ENCODE results near the gene GCNT2. TPM values are rescaled to one million over a fixed set of nuclear protein-coding genes. Genes with fewer than 3 reads are reported as not detected.

GCNT2 gene
- total RNA-seq, 1 donor from 2014 or later, result 17.2 TPM

GRCh38 chr6:10537726-10538125 is 16.6 kb downstream of the GCNT2 start:
- Histone ChIP-seq H3K4me1 (no peaks in the 10 kb centered on the region), H3K27me3 (no peaks in the 10 kb centered on the region), H3K9me3 (no peaks in the 10 kb centered on the region), H3K27ac (no peak overlapping the region), H3K36me3 (no peaks in the 10 kb centered on the region), H3K4me3 (no peak overlapping the region)
- no peak for DNase-seq (ENCODE audit: extremely low spot score in 2 of 2)
- TF ChIP-seq POLR2A (IDR thresholded peaks at IDR 0.05), result no peak
- TF ChIP-seq, protein P1, sequence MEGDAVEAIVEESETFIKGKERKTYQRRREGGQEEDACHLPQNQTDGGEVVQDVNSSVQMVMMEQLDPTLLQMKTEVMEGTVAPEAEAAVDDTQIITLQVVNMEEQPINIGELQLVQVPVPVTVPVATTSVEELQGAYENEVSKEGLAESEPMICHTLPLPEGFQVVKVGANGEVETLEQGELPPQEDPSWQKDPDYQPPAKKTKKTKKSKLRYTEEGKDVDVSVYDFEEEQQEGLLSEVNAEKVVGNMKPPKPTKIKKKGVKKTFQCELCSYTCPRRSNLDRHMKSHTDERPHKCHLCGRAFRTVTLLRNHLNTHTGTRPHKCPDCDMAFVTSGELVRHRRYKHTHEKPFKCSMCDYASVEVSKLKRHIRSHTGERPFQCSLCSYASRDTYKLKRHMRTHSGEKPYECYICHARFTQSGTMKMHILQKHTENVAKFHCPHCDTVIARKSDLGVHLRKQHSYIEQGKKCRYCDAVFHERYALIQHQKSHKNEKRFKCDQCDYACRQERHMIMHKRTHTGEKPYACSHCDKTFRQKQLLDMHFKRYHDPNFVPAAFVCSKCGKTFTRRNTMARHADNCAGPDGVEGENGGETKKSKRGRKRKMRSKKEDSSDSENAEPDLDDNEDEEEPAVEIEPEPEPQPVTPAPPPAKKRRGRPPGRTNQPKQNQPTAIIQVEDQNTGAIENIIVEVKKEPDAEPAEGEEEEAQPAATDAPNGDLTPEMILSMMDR (IDR thresholded peaks at IDR 0.05), result no peak
- no peak for TF ChIP-seq POLR2AphosphoS5 (IDR thresholded peaks at IDR 0.05; ENCODE audit: insufficient read depth in 1 of 2, low read depth in 1 of 2)
- intact Hi-C loops (cut with DNase I), result no loop called here

DNA sequence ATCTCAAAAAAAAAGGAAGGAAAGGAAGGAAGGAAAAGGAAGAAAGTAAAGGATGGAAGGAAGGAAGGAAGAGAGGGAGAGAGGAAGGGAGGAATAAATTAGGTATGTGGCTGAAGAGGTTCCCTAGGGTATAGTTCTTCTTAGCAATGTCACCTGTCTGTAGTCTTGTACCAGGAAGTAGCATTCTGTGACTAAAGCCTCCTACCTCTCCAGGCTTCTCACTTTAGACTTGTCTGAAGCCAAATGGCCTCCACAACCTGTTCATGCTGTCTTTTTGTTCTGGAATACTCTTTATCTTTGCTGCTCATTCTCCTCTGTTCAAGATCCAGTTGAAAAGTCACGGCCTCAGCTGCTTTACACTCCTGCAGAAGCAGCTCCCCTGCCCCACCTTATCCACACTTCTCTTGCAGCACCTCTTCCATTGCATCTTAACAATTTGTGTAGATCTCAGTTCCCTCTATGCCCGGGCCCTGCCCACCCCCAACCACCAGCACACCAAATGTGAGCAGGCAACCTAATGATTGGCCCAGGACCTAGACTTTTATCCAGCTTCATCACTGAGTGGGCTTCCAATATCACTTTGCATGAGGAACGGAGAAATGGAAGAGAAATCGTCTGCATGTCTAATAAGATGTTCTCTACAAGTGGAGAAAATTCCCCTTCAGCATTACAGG is 19.1 kb downstream of the GCNT2 start:
- Histone ChIP-seq H3K36me3 (no peaks in the 10 kb centered on the region), H3K27ac (no peak overlapping the region), H3K4me3 (no peak overlapping the region), H3K4me1 (no peaks in the 10 kb centered on the region), H3K27me3 (no peaks in the 10 kb centered on the region), H3K9me3 (no peaks in the 10 kb centered on the region)
- intact Hi-C loops (cut with DNase I), result no loop called here
- TF ChIP-seq POLR2A (IDR thresholded peaks at IDR 0.05) (no peak), POLR2AphosphoS5 (IDR thresholded peaks at IDR 0.05; ENCODE audit: insufficient read depth in 1 of 2, low read depth in 1 of 2) (no peak)
- TF ChIP-seq, protein P1 (IDR thresholded peaks at IDR 0.05), result no peak
- DNase-seq (ENCODE audit: extremely low spot score in 2 of 2), result no peak

- Histone ChIP-seq H3K4me1 (no peaks in the 10 kb centered on the region), H3K4me3 (no peak overlapping the region), H3K27ac (no peak overlapping the region), H3K27me3 (no peaks in the 10 kb centered on the region), H3K9me3 (no peaks in the 10 kb centered on the region), H3K36me3 (no peaks in the 10 kb centered on the region)
- TF ChIP-seq POLR2AphosphoS5 (IDR thresholded peaks at IDR 0.05; ENCODE audit: insufficient read depth in 1 of 2, low read depth in 1 of 2) (no peak), POLR2A (IDR thresholded peaks at IDR 0.05) (no peak)
- TF ChIP-seq, protein P1 (IDR thresholded peaks at IDR 0.05), result no peak
- no peak for DNase-seq (ENCODE audit: extremely low spot score in 2 of 2)
- intact Hi-C loops (cut with DNase I), result no loop called here
These were observed 20.4 kb downstream of the GCNT2 start for GRCh38 chr6:10541591-10541990.

- TF ChIP-seq POLR2A (IDR thresholded peaks at IDR 0.05) (no peak), POLR2AphosphoS5 (IDR thresholded peaks at IDR 0.05; ENCODE audit: insufficient read depth in 1 of 2, low read depth in 1 of 2) (no peak)
- TF ChIP-seq, protein P1 (IDR thresholded peaks at IDR 0.05), result no peak
- H3K27me3 ChIP-seq, result no peaks in the 10 kb centered on the region
- H3K4me3 ChIP-seq, result no peak overlapping the region
- intact Hi-C loops (cut with DNase I), result no loop called here
- no peaks in the 10 kb centered on the region for H3K9me3 ChIP-seq
- no peaks in the 10 kb centered on the region for H3K36me3 ChIP-seq
- no peak for DNase-seq (ENCODE audit: extremely low spot score in 2 of 2)
- no peak overlapping the region for H3K27ac ChIP-seq
- no peaks in the 10 kb centered on the region for H3K4me1 ChIP-seq
These were observed 21.1 kb downstream of the GCNT2 start for GRCh38 chr6:10542213-10542612.

DNA sequence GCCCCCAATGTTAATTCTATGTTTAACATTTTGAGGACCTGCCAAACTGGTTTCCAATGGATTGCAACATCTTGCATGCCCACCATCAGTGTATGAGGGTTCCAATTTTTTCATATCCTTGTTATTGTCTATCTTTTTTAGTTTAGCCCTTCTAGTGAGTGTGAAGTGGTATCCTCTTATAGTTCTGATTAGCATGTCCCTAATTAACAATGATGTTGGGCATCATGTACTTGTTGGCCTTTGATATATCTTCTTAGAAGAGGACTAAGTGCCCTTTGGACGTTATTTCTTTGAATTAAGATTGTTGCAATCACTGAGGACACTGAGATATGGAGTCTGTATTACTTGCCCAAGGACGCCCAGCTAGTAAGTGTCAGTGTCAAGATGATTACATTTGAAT is 22.3 kb downstream of the GCNT2 start:
- DNase-seq (ENCODE audit: extremely low spot score in 2 of 2), result no peak
- H3K9me3 ChIP-seq, result no peaks in the 10 kb centered on the region
- no peaks in the 10 kb centered on the region for H3K4me1 ChIP-seq
- intact Hi-C loops (cut with DNase I), result no loop called here
- no peak overlapping the region for H3K4me3 ChIP-seq
- TF ChIP-seq POLR2A (IDR thresholded peaks at IDR 0.05) (no peak), POLR2AphosphoS5 (IDR thresholded peaks at IDR 0.05; ENCODE audit: insufficient read depth in 1 of 2, low read depth in 1 of 2) (no peak)
- TF ChIP-seq, protein P1 (IDR thresholded peaks at IDR 0.05), result no peak
- no peak overlapping the region for H3K27ac ChIP-seq
- no peaks in the 10 kb centered on the region for H3K27me3 ChIP-seq
- H3K36me3 ChIP-seq, result no peaks in the 10 kb centered on the region
